Measurements from ENCODE around the gene RNPEPL1. TPM values are rescaled to one million over a fixed set of nuclear protein-coding genes. Genes with fewer than 3 reads are reported as not detected.
"Not testable (repeated sequence)": the region's sequence is repeated elsewhere in the genome, so short reads cannot be mapped to it uniquely, and the experiment has no call there.

RNPEPL1 gene
- total RNA-seq: 4.5 TPM

- FAIRE-seq (no peak), DNase-seq (ENCODE audit: low spot score in 2 of 2) (peak; percentile 73 to 81)
Measured at GRCh38 chr2:240567872-240568677, at the start of gene RNPEPL1. Gene RNPEPL1, plus strand, starts transcription at chr2:240568484. Its CDS starts 103 bp downstream, at chr2:240568587.

GRCh38 chr2:240518981-240519380, 49.3 kb upstream of the RNPEPL1 start:
- DNase-seq (ENCODE audit: low spot score in 2 of 2) (no peak), FAIRE-seq (no peak)

GRCh38 chr2:240519396-240520129, 48.7 kb upstream of the RNPEPL1 start:
- FAIRE-seq (no peak), DNase-seq (ENCODE audit: low spot score in 2 of 2) (no peak)

GRCh38 chr2:240520130-240520973, 47.9 kb upstream of the RNPEPL1 start:
- DNase-seq (ENCODE audit: low spot score in 2 of 2) (no peak), FAIRE-seq (no peak)

GRCh38 chr2:240520974-240521350, 47.3 kb upstream of the RNPEPL1 start:
- no peak for FAIRE-seq

GRCh38 chr2:240521885-240522284, 46.4 kb upstream of the RNPEPL1 start:
- FAIRE-seq; DNase-seq (ENCODE audit: low spot score in 2 of 2): not testable (repeated sequence)

More at GRCh38 chr2:240520974-240521350, 47.3 kb upstream of the RNPEPL1 start:
- no peak for DNase-seq (ENCODE audit: low spot score in 2 of 2)

GRCh38 chr2:240522406-240522805, 45.9 kb upstream of the RNPEPL1 start:
- no peak for FAIRE-seq
- no peak for DNase-seq (ENCODE audit: low spot score in 2 of 2)

- no peak for DNase-seq (ENCODE audit: low spot score in 2 of 2)
- no peak for FAIRE-seq
Measured at GRCh38 chr2:240523451-240524281, 44.6 kb upstream of the RNPEPL1 start.

- no peak for FAIRE-seq
Measured at GRCh38 chr2:240524963-240525718, 43.1 kb upstream of the RNPEPL1 start.

GRCh38 chr2:240525802-240526201, 42.5 kb upstream of the RNPEPL1 start:
- FAIRE-seq (no peak), DNase-seq (ENCODE audit: low spot score in 2 of 2) (no peak)

More at GRCh38 chr2:240524963-240525718, 43.1 kb upstream of the RNPEPL1 start:
- DNase-seq (ENCODE audit: low spot score in 2 of 2): no peak

GRCh38 chr2:240526521-240526920, 41.8 kb upstream of the RNPEPL1 start:
- FAIRE-seq (no peak), DNase-seq (ENCODE audit: low spot score in 2 of 2) (no peak)

GRCh38 chr2:240527153-240527750, 41.0 kb upstream of the RNPEPL1 start:
- FAIRE-seq: no peak
- no peak for DNase-seq (ENCODE audit: low spot score in 2 of 2)

GRCh38 chr2:240528406-240529040, 39.8 kb upstream of the RNPEPL1 start:
- DNase-seq (ENCODE audit: low spot score in 2 of 2): no peak
- no peak for FAIRE-seq

- no peak for DNase-seq (ENCODE audit: low spot score in 2 of 2)
- no peak for FAIRE-seq
Measured at GRCh38 chr2:240529344-240529999, 38.8 kb upstream of the RNPEPL1 start.

- no peak for DNase-seq (ENCODE audit: low spot score in 2 of 2)
- FAIRE-seq: no peak
Measured at GRCh38 chr2:240530181-240530580, 38.1 kb upstream of the RNPEPL1 start.

- DNase-seq (ENCODE audit: low spot score in 2 of 2) (no peak), FAIRE-seq (peak; percentile 37)
Measured at GRCh38 chr2:240531038-240531437, 37.2 kb upstream of the RNPEPL1 start.

- no peak for FAIRE-seq
Measured at GRCh38 chr2:240532031-240532775, 36.1 kb upstream of the RNPEPL1 start.

More at GRCh38 chr2:240532031-240532775, 36.1 kb upstream of the RNPEPL1 start:
- no peak for DNase-seq (ENCODE audit: low spot score in 2 of 2)

Data from frontal cortex (tissue), 4 donors.